CD14-positive monocyte (primary cell): ENCODE measurements around the gene HPGD. TPM values are rescaled to one million over a fixed set of nuclear protein-coding genes. Genes with fewer than 3 reads are reported as not detected.

Experiments used
- DNase-seq, 3 donors: peaks; one replicate each; pipeline ENCODE4 v3.0.0-alpha.2; 2011 to 2022
- H2AFZ ChIP-seq: 2 replicates; pipeline ENCODE4 v1.6.0; 2012; ENCODE audit warnings: mild to moderate bottlenecking, low read depth, low read length, inconsistent platforms; ENCODE audit not compliant: insufficient read depth, poor library complexity, severe bottlenecking
- H3K27ac ChIP-seq, 2 donors: 1 replicate in 1 of 2; 2 replicates in 1 of 2; pipeline ENCODE4 v1.5.1; 2012 to 2013; ENCODE audit warnings: low read length in 2 of 2, control low read depth in 1 of 2, inconsistent platforms in 1 of 2, low read depth in 1 of 2, mild to moderate bottlenecking in 1 of 2
- H3K27me3 ChIP-seq, 2 donors: one replicate each; pipeline versions ENCODE4 v1.6.0 to v1.6.1; 2011 to 2013; ENCODE audit warnings: low read length in 2 of 2; ENCODE audit not compliant: control insufficient read depth in 2 of 2, insufficient read depth in 2 of 2
- H3K36me3 ChIP-seq, 2 donors: replicated peaks in 1 of 2; 1 replicate in 1 of 2; 2 replicates in 1 of 2; pipeline versions ENCODE4 v1.5.1 to v1.6.1; 2012 to 2013; ENCODE audit warnings: low read length in 2 of 2, control low read depth in 1 of 2, inconsistent platforms in 1 of 2, mild to moderate bottlenecking in 1 of 2; ENCODE audit not compliant: insufficient read depth in 2 of 2, control insufficient read depth in 1 of 2
- H3K4me1 ChIP-seq, 2 donors: 1 replicate in 1 of 2; 2 replicates in 1 of 2; pipeline versions ENCODE4 v1.5.1 to v1.6.1; 2012 to 2013; ENCODE audit warnings: low read length in 2 of 2, control low read depth in 1 of 2, inconsistent platforms in 1 of 2, mild to moderate bottlenecking in 1 of 2, moderate library complexity in 1 of 2; ENCODE audit not compliant: insufficient read depth in 2 of 2, control insufficient read depth in 1 of 2
- H3K4me2 ChIP-seq: replicated peaks from 2 replicates; pipeline ENCODE3; 2012; ENCODE audit warnings: low read length, moderate library complexity, mild to moderate bottlenecking; ENCODE audit not compliant: poor library complexity, severe bottlenecking; ENCODE audit errors: extremely low read depth
- H3K4me3 ChIP-seq, 3 experiments: fragments of 200-600 bp in 1 of 3; sonication (generic) in 1 of 3; replicated peaks in 1 of 3; 1 replicate in 2 of 3; 2 replicates in 1 of 3; pipeline ENCODE4 v1.5.1; 2011 to 2013; ENCODE audit warnings: low read length in 3 of 3, mild to moderate bottlenecking in 3 of 3, control low read depth in 2 of 3, low read depth in 2 of 3, inconsistent platforms in 1 of 3, moderate library complexity in 1 of 3
- H3K79me2 ChIP-seq: 2 replicates; pipeline ENCODE4 v1.6.0; 2012; ENCODE audit warnings: mild to moderate bottlenecking, control low read depth, inconsistent platforms, low read length, moderate library complexity; ENCODE audit not compliant: insufficient read depth
- H3K9ac ChIP-seq: 2 replicates; pipeline ENCODE4 v1.6.0; 2017; ENCODE audit warnings: low read length, mild to moderate bottlenecking; ENCODE audit not compliant: insufficient read depth, poor library complexity, severe bottlenecking
- H3K9me3 ChIP-seq, 2 donors: replicated peaks in 1 of 2; 1 replicate in 1 of 2; 2 replicates in 1 of 2; pipeline versions ENCODE4 v1.5.1 to v1.6.1; 2012 to 2013; ENCODE audit warnings: low read length in 2 of 2, control low read depth in 1 of 2; ENCODE audit not compliant: control insufficient read depth in 1 of 2, insufficient read depth in 1 of 2
- H4K20me1 ChIP-seq: 2 replicates; pipeline ENCODE4 v1.6.0; 2012; ENCODE audit warnings: mild to moderate bottlenecking, low read length, control low read depth, moderate library complexity; ENCODE audit not compliant: insufficient read depth
- H3K27ac Mint-ChIP-seq, 7 donors: one replicate each; pipeline ENCODE4 v1.8.0; 2020; ENCODE audit warnings: mild to moderate bottlenecking in 7 of 7, mixed read lengths in 7 of 7, moderate library complexity in 6 of 7, inconsistent platforms in 2 of 7
- H3K27me3 Mint-ChIP-seq, 3 donors: one replicate each; pipeline ENCODE4 v1.8.0; 2021 to 2022; ENCODE audit warnings: low read depth in 3 of 3, mild to moderate bottlenecking in 3 of 3, mixed read lengths in 3 of 3, moderate library complexity in 3 of 3, inconsistent platforms in 1 of 3
- H3K36me3 Mint-ChIP-seq, 2 donors: one replicate each; pipeline ENCODE4 v1.8.0; 2020; ENCODE audit warnings: mixed read lengths in 2 of 2, inconsistent platforms in 1 of 2, mild to moderate bottlenecking in 1 of 2
- H3K4me1 Mint-ChIP-seq: one replicate; pipeline ENCODE4 v1.8.0; 2020; ENCODE audit warnings: mild to moderate bottlenecking, mixed read lengths
- H3K4me3 Mint-ChIP-seq, 2 donors: one replicate each; pipeline ENCODE4 v1.8.0; 2020; ENCODE audit warnings: mild to moderate bottlenecking in 2 of 2, mixed read lengths in 2 of 2, moderate library complexity in 1 of 2
- H3K9me3 Mint-ChIP-seq, 7 donors: one replicate each; pipeline ENCODE4 v1.8.0; 2020 to 2022; ENCODE audit warnings: mixed read lengths in 7 of 7, mild to moderate bottlenecking in 6 of 7, moderate library complexity in 6 of 7, inconsistent platforms in 2 of 7
- CTCF ChIP-seq: fragments of 200-600 bp; IDR thresholded peaks from one replicate; pipeline ENCODE4 v1.8.0; 2022; ENCODE audit warnings: antibody characterized with exemption, mild to moderate bottlenecking
- WGBS: methylation state at CpG from one replicate; pipeline ENCODE4 v1.1.5; 2013; ENCODE audit warnings: missing lambda C conversion rate; ENCODE audit not compliant: insufficient coverage; 5-methylcytosine and 5-hydroxymethylcytosine counted together
- intact Hi-C, 2 donors: fragments of 100-400 bp; cut with micrococcal nuclease; formaldehyde crosslinking; loops; one replicate each; pipeline versions ENCODE4 v1.15.0 to v1.15.1; 2023
- polyA plus RNA-seq, 3 donors: library from polyadenylated mRNA; depleted of rRNA in 1 of 3; unstranded in 2 of 3; stranded (reverse) in 1 of 3; fragments of 300-500 nt in 2 of 3; fragments of >200 nt in 1 of 3; fragmentation: Illumina TruSeq in 2 of 3; gene quantifications; 1 replicate in 2 of 3; 2 replicates in 1 of 3; pipeline ENCODE4 v1.2.3, GENCODE V29; 2012 to 2021

HPGD gene
- polyA plus RNA-seq, 3 donors = 0.17 to 2.3 (median 1.3) TPM

GRCh38 chr4:174549721-174550120 lies 27.4 kb upstream of the HPGD start:
- no CpG with 5 or more reads among the region's 1 CpG for WGBS
- no peak overlapping the region for H3K27ac Mint-ChIP-seq
- intact Hi-C loops = no loop called here
- H4K20me1 ChIP-seq = no peaks in the 10 kb centered on the region
- H3K4me2 ChIP-seq = no peak overlapping the region
- H3K4me3 ChIP-seq = no peak overlapping the region
- no peaks in the 10 kb centered on the region for H3K36me3 ChIP-seq
- no peaks in the 10 kb centered on the region for H3K36me3 Mint-ChIP-seq
- H3K27ac ChIP-seq = no peak overlapping the region
- no peak for TF ChIP-seq CTCF
- peaks cover 11 to 13% of the 10 kb centered on the region in 2 donors for H3K9me3 ChIP-seq
- H3K4me3 Mint-ChIP-seq = no peak overlapping the region
- H3K9ac ChIP-seq = no peak overlapping the region
- H3K79me2 ChIP-seq = no peaks in the 10 kb centered on the region
- no peak overlapping the region for H2AFZ ChIP-seq
- no peaks in the 10 kb centered on the region for H3K27me3 ChIP-seq
- DNase-seq = no peak
- H3K9me3 Mint-ChIP-seq = peaks cover 6 to 25% (median 14%) of the 10 kb centered on the region in 7 donors
- H3K4me1 ChIP-seq = no peaks in the 10 kb centered on the region
- H3K27me3 Mint-ChIP-seq = peaks cover 0 to 2% (median 0%) of the 10 kb centered on the region in 3 donors
- H3K4me1 Mint-ChIP-seq = no peaks in the 10 kb centered on the region

- Mint-ChIP-seq H3K36me3 (no peaks in the 10 kb centered on the region), H3K4me3 (no peak overlapping the region), H3K4me1 (no peaks in the 10 kb centered on the region), H3K27me3 (peaks cover 0 to 4% (median 3%) of the 10 kb centered on the region in 3 donors), H3K27ac (no peak overlapping the region), H3K9me3 (peaks cover 5 to 18% (median 10%) of the 10 kb centered on the region in 7 donors)
- Histone ChIP-seq H3K9ac (no peak overlapping the region), H3K4me3 (no peak overlapping the region), H3K4me1 (no peaks in the 10 kb centered on the region), H3K27me3 (no peaks in the 10 kb centered on the region), H4K20me1 (no peaks in the 10 kb centered on the region), H3K9me3 (peaks cover 5 to 11% of the 10 kb centered on the region in 2 donors), H2AFZ (no peak overlapping the region), H3K27ac (no peak overlapping the region), H3K36me3 (no peaks in the 10 kb centered on the region), H3K79me2 (no peaks in the 10 kb centered on the region), H3K4me2 (no peak overlapping the region)
- no peak for DNase-seq
- intact Hi-C loops = no loop called here
- TF ChIP-seq CTCF = no peak
These were observed 23.0 kb upstream of the HPGD start for GRCh38 chr4:174545268-174545667.
